HEK293 (cell line): ENCODE measurements around the gene NEO1.
"Not testable (repeated sequence)": the region's sequence is repeated elsewhere in the genome, so short reads cannot be mapped to it uniquely, and the experiment has no call there.

ENCODE experiments used
- CTCF ChIA-PET: fragments of 350-600 bp; formaldehyde crosslinking; extraction: SDS; loops from one replicate; lab custom pipeline; 2021; ENCODE audit warnings: antibody characterized with exemption; lab: Yijun Ruan, JAX
- POLR2A ChIA-PET: fragments of 300-600 bp; formaldehyde crosslinking; extraction: SDS; loops from one replicate; lab custom pipeline; 2020; ENCODE audit warnings: antibody characterized with exemption, inconsistent platforms; lab: Yijun Ruan, JAX
- H3K27ac ChIP-seq: fragments of 200-500 bp; sonication (Bioruptor generic); 2 replicates; pipeline ENCODE4 v1.5.1; 2014; ENCODE audit warnings: low read depth, low read length, control low read depth, inconsistent platforms; ENCODE audit errors: extremely low read depth
- H3K36me3 ChIP-seq, 2 experiments: fragments of 200-500 bp in 1 of 2; sonication (Bioruptor generic) in 1 of 2; 1 replicate in 1 of 2; 2 replicates in 1 of 2; pipeline ENCODE4 v1.5.1; 2014 to 2017; ENCODE audit warnings: inconsistent platforms in 2 of 2, low read length in 2 of 2; ENCODE audit not compliant: control insufficient read depth in 2 of 2, insufficient read depth in 1 of 2
- H3K4me1 ChIP-seq: fragments of 200-500 bp; sonication (Bioruptor generic); 2 replicates; pipeline ENCODE4 v1.5.1; 2014; ENCODE audit warnings: mild to moderate bottlenecking, low read length, inconsistent platforms; ENCODE audit not compliant: control insufficient read depth, insufficient read depth
- H3K4me3 ChIP-seq: 2 replicates; pipeline ENCODE4 v1.5.1; 2011; ENCODE audit warnings: low read depth, mild to moderate bottlenecking, control low read depth, low read length, moderate library complexity
- H3K9me3 ChIP-seq: fragments of 200-500 bp; sonication (Bioruptor generic); 2 replicates; pipeline ENCODE4 v1.5.1; 2014; ENCODE audit warnings: low read depth, low read length, inconsistent platforms; ENCODE audit not compliant: control insufficient read depth, insufficient read depth
- HOXD13 ChIP-seq: sonication (generic); formaldehyde crosslinking; IDR thresholded peaks from 2 replicates; pipeline ENCODE4 v1.8.0; 2022; ENCODE audit warnings: missing genetic modification reagents, borderline replicate concordance
- RBAK ChIP-seq: fragments of 450-650 bp; formaldehyde crosslinking; IDR thresholded peaks from 2 replicates; pipeline ENCODE4 v1.5.1; 2016; ENCODE audit warnings: missing biosample characterization, missing genetic modification characterization
- SETDB1 ChIP-seq: IDR thresholded peaks from one replicate; pipeline ENCODE4 v1.6.1; 2017; ENCODE audit warnings: mild to moderate bottlenecking, low read length, moderate library complexity, mixed read lengths; ENCODE audit not compliant: insufficient read length
- TRIM28 ChIP-seq: IDR thresholded peaks from 2 replicates; pipeline ENCODE4 v1.6.1; 2011; ENCODE audit warnings: low read length, control low read depth, borderline replicate concordance
- YY2 ChIP-seq: fragments of 450-650 bp; formaldehyde crosslinking; IDR thresholded peaks from 2 replicates; pipeline ENCODE4 v1.5.1; 2016; ENCODE audit warnings: missing biosample characterization, missing genetic modification characterization
- ZNF146 ChIP-seq: fragments of 450-650 bp; formaldehyde crosslinking; IDR thresholded peaks from 2 replicates; pipeline ENCODE4 v1.5.1; 2016; ENCODE audit warnings: missing biosample characterization, missing genetic modification characterization
- ZNF549 ChIP-seq: fragments of 450-650 bp; IDR thresholded peaks from 2 replicates; pipeline ENCODE4 v1.5.1; 2018; ENCODE audit warnings: missing biosample characterization, missing genetic modification characterization, mild to moderate bottlenecking, inconsistent platforms, moderate library complexity
- ZNF571 ChIP-seq: fragments of 450-650 bp; formaldehyde crosslinking; IDR thresholded peaks from 2 replicates; pipeline ENCODE4 v1.5.0; 2017; ENCODE audit warnings: missing biosample characterization, missing genetic modification characterization
- ZNF785 ChIP-seq: fragments of 450-650 bp; formaldehyde crosslinking; IDR thresholded peaks from 2 replicates; pipeline ENCODE4 v1.5.1; 2016; ENCODE audit warnings: missing biosample characterization, missing genetic modification characterization
- ZNF830 ChIP-seq: fragments of 450-650 bp; IDR thresholded peaks from 2 replicates; pipeline ENCODE4 v1.5.0; 2018; ENCODE audit warnings: missing biosample characterization, missing genetic modification characterization, low read depth, mild to moderate bottlenecking, moderate library complexity
- ZSCAN5A ChIP-seq: fragments of 450-650 bp; formaldehyde crosslinking; IDR thresholded peaks from 2 replicates; pipeline ENCODE4 v1.5.1; 2016; ENCODE audit warnings: missing biosample characterization, missing genetic modification characterization
- TF ChIP-seq, protein P1 (sequence below): fragments of 450-650 bp; formaldehyde crosslinking; conservative IDR thresholded peaks from 2 replicates; pipeline ENCODE4 v1.5.1; 2016; ENCODE audit warnings: low read depth, missing biosample characterization, missing genetic modification characterization
- TF ChIP-seq, protein P2 (sequence below): fragments of 450-650 bp; formaldehyde crosslinking; IDR thresholded peaks from 2 replicates; pipeline ENCODE4 v1.5.1; 2016; ENCODE audit warnings: missing biosample characterization, missing genetic modification characterization

The NEO1 gene

DNA sequence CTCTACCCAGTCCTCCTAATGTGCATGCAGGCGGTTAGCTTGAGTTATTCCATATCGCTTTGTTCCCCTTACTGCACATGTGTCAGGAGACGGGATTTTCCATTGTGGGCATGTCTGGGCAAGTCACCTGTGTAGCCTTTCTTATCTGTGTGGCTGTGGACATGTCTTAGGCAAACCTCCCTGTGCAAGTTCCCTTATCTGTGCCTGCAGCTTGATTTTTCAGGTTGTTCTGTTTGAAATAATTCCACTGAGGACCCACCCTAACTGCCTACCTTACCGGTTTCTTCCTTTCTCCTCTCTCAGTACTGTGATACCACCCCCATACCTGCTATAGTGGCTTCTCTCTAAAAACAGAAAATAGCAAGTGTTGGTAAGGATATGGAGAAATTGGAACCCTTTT is 113.6 kb downstream of the NEO1 start:
- Histone ChIP-seq H3K4me3 (no peak overlapping the region), H3K9me3 (no peaks in the 10 kb centered on the region), H3K27ac (no peak overlapping the region), H3K4me1 (no peaks in the 10 kb centered on the region; the same call in 1 of the 2 replicates), H3K36me3 (peaks cover 4 to 10% of the 10 kb centered on the region in 2 experiments; a peak in 2 of 3 replicates)
- ChIA-PET CTCF (no interaction called here), POLR2A (no interaction called here)
- TF ChIP-seq SETDB1 (peak; percentile 93), ZNF571 (tag by site-specific recombination) (no peak), RBAK (tag by site-specific recombination) (no peak), ZNF549 (no peak), TRIM28 (peak; percentile 61; the same call in 1 of the 2 replicates), ZNF830 (tag by site-specific recombination) (no peak), YY2 (tag by site-specific recombination) (no peak), HOXD13 (CRISPR knock-in tag) (no peak), ZNF785 (tag by site-specific recombination) (no peak), ZSCAN5A (tag by site-specific recombination) (no peak)
- TF ChIP-seq, protein P1, sequence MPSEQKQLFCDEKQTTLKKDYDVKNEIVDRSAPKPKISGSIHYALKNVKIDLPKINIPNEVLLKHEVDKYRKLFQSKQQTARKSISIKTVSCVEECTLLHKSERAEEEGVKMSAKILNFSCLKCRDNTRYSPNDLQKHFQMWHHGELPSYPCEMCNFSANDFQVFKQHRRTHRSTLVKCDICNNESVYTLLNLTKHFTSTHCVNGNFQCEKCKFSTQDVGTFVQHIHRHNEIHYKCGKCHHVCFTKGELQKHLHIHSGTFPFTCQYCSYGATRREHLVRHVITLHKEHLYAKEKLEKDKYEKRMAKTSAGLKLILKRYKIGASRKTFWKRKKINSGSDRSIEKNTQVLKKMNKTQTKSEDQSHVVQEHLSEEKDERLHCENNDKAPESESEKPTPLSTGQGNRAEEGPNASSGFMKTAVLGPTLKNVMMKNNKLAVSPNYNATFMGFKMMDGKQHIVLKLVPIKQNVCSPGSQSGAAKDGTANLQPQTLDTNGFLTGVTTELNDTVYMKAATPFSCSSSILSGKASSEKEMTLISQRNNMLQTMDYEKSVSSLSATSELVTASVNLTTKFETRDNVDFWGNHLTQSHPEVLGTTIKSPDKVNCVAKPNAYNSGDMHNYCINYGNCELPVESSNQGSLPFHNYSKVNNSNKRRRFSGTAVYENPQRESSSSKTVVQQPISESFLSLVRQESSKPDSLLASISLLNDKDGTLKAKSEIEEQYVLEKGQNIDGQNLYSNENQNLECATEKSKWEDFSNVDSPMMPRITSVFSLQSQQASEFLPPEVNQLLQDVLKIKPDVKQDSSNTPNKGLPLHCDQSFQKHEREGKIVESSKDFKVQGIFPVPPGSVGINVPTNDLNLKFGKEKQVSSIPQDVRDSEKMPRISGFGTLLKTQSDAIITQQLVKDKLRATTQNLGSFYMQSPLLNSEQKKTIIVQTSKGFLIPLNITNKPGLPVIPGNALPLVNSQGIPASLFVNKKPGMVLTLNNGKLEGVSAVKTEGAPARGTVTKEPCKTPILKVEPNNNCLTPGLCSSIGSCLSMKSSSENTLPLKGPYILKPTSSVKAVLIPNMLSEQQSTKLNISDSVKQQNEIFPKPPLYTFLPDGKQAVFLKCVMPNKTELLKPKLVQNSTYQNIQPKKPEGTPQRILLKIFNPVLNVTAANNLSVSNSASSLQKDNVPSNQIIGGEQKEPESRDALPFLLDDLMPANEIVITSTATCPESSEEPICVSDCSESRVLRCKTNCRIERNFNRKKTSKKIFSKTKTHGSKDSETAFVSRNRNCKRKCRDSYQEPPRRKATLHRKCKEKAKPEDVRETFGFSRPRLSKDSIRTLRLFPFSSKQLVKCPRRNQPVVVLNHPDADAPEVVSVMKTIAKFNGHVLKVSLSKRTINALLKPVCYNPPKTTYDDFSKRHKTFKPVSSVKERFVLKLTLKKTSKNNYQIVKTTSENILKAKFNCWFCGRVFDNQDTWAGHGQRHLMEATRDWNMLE (tag by site-specific recombination), result 0 out of 2 replicates have a peak, but pooled peaks have one; percentile 23

DNA sequence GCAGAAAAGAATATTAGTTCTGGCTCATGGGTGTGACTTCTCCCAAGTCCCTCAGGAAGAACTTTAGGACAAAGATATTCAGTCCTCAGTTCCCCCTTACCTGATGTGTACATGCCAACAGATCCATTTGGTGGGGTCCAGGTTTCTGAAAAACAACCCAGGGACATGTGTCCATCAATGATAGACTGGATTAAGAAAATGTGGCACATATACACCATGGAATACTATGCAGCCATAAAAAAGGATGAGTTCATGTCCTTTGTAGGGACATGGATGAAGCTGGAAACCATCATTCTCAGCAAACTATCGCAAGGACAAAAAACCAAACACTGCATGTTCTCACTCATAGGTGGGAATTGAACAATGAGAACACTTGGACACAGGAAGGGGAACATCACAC is 114.4 kb downstream of the NEO1 start:
- H3K36me3 ChIP-seq, result peaks cover 4 to 10% of the 10 kb centered on the region in 2 experiments; a peak in 2 of 3 replicates
- H3K4me1 ChIP-seq, POLR2A ChIA-PET, H3K9me3 ChIP-seq, H3K27ac ChIP-seq, H3K4me3 ChIP-seq: not testable (repeated sequence)
- CTCF ChIA-PET, result interaction anchor here (0.6 kb wide), 1 partner anchor 47 kb away, joined by 3 read pairs; no protein-coding TSS in a partner anchor
- peak; percentile 96 for TF ChIP-seq ZNF146 (tag by site-specific recombination)
- TF ChIP-seq, protein P2, sequence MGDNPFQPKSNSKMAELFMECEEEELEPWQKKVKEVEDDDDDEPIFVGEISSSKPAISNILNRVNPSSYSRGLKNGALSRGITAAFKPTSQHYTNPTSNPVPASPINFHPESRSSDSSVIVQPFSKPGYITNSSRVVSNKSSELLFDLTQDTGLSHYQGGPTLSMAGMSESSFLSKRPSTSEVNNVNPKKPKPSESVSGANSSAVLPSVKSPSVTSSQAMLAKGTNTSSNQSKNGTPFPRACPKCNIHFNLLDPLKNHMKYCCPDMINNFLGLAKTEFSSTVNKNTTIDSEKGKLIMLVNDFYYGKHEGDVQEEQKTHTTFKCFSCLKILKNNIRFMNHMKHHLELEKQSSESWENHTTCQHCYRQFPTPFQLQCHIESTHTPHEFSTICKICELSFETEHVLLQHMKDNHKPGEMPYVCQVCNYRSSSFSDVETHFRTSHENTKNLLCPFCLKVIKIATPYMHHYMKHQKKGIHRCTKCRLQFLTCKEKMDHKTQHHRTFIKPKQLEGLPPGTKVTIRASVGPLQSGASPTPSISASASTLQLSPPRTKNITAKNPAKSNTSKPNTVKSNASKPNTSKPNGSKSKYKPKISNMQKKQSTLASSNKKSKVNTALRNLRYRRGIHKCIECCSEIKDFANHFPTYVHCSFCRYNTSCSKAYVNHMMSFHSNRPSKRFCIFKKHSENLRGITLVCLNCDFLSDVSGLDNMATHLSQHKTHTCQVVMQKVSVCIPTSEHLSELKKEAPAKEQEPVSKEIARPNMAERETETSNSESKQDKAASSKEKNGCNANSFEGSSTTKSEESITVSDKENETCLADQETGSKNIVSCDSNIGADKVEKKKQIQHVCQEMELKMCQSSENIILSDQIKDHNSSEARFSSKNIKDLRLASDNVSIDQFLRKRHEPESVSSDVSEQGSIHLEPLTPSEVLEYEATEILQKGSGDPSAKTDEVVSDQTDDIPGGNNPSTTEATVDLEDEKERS (tag by site-specific recombination), result 0 out of 2 replicates have a peak, but pooled peaks have one; percentile 50
